NCI-H69 (cell line): ENCODE results near the gene PPP1R12C.
A peak's percentile ranks its signal among the peaks of the same experiment; 100 is the strongest.

Experiments
- DNase-seq: peaks from one replicate; lab custom pipeline; 2025; lab: John Stamatoyannopoulos, UW

PPP1R12C gene

GRCh38 chr19:55146705-55147273 is 29.4 kb upstream of the PPP1R12C start:
- DNase-seq = peak; percentile 96

- peak; percentile 85 for DNase-seq
Measured at GRCh38 chr19:55146078-55146704, 28.8 kb upstream of the PPP1R12C start.

GRCh38 chr19:55145232-55145631 is 27.8 kb upstream of the PPP1R12C start:
- DNase-seq = no peak

- DNase-seq = peak; percentile 54
Measured at GRCh38 chr19:55141696-55142095, 24.3 kb upstream of the PPP1R12C start.

GRCh38 chr19:55137915-55138314 is 20.5 kb upstream of the PPP1R12C start:
- no peak for DNase-seq

GRCh38 chr19:55136399-55137102 is 19.1 kb upstream of the PPP1R12C start:
- DNase-seq = no peak

GRCh38 chr19:55134736-55135135 is 17.3 kb upstream of the PPP1R12C start:
- DNase-seq = no peak

- no peak for DNase-seq
Measured at GRCh38 chr19:55133639-55134444, 16.4 kb upstream of the PPP1R12C start.

- no peak for DNase-seq
Measured at GRCh38 chr19:55132453-55133129, 15.2 kb upstream of the PPP1R12C start.

GRCh38 chr19:55131421-55131820 is 14.0 kb upstream of the PPP1R12C start:
- DNase-seq = no peak

GRCh38 chr19:55119053-55119452 is 1.6 kb upstream of the PPP1R12C start:
- no peak for DNase-seq

- DNase-seq = peak; percentile 57
Measured at GRCh38 chr19:55118401-55118991, 1.1 kb upstream of the PPP1R12C start.

- DNase-seq = peak; percentile 100
Measured at GRCh38 chr19:55117663-55118391, 390 bp upstream of the PPP1R12C start.

GRCh38 chr19:55116232-55116858 is 1.1 kb downstream of the PPP1R12C start:
- peak; percentile 56 for DNase-seq

GRCh38 chr19:55115446-55116065 is 1.9 kb downstream of the PPP1R12C start:
- DNase-seq = no peak

GRCh38 chr19:55114566-55115145 is 2.8 kb downstream of the PPP1R12C start:
- DNase-seq = no peak

GRCh38 chr19:55113570-55114039 is 3.8 kb downstream of the PPP1R12C start:
- DNase-seq = peak; percentile 19

- no peak for DNase-seq
Measured at GRCh38 chr19:55112777-55113569, 4.5 kb downstream of the PPP1R12C start.
